HG03103 (cell line): ENCODE data around the gene MCF2L2.
A peak's percentile ranks its signal among the peaks of the same experiment; 100 is the strongest.

Experiments used
- ATAC-seq: cut with Tn5 transposase; IDR thresholded peaks from one replicate; pipeline ENCODE4 v1.9.1; 2021; ENCODE audit warnings: low read depth; ENCODE audit not compliant: unreplicated experiment

Gene MCF2L2

DNA sequence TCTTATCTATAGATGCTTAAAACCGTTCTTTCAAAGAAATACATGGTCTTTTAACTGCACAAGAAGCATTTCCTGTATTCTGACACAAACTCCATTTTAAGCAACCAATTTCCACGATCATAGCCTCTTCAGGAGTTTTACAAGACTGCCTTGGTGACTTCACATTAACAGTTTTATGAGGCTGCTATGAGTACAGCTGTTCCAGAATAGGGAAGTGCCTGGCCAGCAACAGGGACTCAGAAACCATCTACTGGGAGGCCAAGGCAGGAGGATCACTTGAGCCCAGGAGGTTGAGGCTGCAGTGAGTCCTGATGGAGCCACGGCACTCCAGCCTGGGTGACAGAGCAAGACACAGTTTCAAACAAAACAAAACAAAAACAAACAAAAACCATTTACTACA lies 96.9 kb downstream of the MCF2L2 start:
- ATAC-seq = no peak

DNA sequence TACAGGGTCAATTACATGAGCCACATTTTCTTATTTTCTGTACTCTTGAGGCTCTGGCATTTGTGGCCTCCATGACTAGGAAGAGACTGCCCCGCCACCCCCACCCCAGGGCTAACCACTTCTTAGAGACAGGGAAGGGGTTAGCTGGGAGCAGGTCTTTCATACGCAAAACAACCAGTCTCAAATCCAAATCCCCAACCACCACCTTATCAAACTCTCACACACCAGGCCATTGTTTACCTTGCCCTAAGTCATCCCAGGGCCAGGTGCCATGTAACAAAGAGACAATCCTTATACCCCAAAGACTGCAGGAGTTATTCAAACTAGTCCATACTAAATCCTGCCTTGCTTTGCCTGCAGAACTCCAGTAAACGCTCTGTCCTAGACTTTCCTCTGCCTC lies 97.5 kb downstream of the MCF2L2 start:
- ATAC-seq = no peak

DNA sequence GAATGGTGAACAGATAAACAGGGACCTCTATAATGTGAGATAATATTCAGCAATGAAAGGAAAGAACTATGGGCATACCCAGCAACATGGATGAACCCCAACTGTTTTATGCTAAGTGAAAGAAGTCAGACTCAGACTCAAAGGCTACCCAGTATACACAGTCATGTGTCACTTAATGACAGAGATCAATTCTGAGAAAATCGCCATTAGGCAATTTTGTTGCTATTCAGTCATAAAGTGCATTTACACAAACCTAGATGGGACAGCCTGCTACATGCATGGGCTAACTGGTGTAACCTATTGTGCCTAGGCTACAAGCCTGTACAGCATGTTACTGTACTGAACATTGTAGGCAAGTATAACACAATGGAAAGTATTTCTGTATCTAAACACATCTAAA lies 98.9 kb downstream of the MCF2L2 start:
- no peak for ATAC-seq

DNA sequence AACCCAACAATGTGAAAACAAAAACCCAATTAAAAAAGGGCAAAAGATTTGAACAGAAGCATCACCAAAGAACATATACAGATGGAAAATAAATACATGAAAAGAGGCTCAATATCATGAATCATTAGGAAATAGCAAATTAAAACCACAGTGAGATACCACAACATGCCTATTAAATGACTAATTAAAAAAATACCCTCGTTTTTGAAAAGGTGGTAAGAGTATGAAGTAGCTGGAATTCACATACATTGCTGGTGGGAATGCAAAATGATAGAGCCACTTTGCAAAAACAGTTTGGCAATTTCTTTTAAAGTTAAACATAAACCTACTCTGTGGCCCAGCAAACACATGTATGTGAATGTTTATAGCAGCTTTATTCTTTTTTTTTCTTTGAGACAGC lies 99.6 kb downstream of the MCF2L2 start:
- no peak for ATAC-seq

DNA sequence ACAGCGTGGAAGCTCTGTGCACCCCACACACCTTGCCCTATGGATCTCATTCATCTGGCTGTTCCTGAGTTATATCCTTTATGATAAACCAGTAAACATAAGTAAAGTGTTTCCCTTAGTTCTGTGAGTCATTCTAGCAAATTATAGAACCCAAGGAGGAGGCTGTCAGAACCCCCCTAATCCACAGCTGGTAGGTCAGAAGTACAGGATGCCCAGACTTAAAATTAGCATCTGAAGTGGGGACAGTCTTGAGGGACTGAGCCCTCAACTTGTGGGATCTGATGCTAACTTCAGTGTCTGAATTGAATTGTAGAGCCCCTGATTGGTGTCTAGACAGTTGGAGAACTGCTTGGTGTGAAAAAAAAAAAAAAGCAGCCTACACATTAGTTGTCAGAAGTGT lies 100.3 kb downstream of the MCF2L2 start:
- ATAC-seq = no peak

DNA sequence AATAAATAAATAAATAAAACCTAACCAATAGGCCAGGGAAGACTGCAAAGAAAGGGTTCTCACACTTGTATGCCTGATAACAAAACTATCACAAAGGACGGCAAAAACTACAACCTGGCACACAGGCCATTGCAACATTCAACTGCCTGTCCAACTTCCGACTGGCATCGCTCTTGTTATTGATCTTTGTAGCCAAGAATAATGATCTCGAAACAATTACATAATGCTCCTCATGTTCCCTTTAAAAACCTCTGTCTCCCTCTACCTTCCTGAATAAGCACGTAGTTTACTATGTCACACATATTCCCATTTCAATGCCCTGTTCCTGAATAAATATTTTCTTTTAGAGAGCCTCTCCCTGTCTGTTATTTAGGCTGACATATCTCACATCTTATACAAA lies 101.1 kb downstream of the MCF2L2 start:
- no peak for ATAC-seq

DNA sequence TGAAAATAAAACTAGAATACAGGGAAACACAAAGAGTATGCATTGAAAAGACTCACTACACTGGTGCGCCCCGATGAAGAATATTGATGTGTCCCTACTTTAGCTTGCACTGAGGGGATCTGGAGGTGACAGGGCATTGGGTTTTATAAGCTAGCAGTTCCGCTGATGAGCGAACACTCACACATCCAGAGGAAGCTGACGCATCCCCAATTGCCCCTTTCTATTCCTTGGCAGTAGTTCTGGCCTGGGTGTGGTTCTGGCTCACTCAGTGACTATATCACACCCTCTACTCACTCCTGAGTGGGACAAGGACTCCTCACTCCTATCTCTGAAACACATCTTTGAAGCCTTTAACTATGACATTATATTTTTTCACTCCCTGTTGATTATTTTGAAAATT lies 104.3 kb downstream of the MCF2L2 start:
- ATAC-seq = no peak

DNA sequence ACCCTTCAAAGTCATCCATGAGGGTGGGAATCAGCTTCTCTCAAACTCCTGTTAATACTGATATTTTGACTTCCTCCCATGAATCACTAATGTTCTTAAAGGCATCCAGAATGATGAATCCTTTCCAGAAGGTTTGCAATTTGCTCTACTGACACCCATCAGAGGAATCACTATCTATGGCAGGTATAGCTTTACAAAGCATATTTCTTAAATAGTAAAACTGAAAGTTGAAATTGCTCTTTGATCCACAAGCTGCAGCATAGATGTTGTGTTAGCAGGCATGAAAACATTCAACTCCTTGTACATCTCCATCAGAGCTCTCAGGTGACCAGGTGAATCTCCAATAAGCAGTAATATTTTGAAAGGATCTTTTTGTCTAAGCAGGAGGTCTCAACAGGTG lies 109.0 kb downstream of the MCF2L2 start:
- no peak for ATAC-seq

DNA sequence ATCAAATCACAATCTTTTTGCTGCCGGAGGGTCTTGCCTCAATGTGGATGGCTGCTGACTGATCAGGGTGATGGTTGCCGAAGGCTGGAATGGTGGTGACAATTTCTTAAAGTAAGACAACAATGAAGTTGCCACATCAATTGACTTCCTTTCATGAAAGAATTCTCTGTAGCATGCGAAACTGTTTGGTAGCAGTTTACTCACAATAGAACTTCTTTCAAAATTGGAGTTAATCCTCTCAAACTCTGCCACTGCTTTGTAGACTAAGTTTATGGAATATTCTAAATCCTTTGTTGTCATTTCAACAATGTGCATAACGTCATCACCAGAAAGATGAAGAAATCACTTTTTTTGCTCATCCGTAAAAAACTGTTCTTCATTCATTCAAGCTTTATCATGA lies 109.5 kb downstream of the MCF2L2 start:
- no peak for ATAC-seq

DNA sequence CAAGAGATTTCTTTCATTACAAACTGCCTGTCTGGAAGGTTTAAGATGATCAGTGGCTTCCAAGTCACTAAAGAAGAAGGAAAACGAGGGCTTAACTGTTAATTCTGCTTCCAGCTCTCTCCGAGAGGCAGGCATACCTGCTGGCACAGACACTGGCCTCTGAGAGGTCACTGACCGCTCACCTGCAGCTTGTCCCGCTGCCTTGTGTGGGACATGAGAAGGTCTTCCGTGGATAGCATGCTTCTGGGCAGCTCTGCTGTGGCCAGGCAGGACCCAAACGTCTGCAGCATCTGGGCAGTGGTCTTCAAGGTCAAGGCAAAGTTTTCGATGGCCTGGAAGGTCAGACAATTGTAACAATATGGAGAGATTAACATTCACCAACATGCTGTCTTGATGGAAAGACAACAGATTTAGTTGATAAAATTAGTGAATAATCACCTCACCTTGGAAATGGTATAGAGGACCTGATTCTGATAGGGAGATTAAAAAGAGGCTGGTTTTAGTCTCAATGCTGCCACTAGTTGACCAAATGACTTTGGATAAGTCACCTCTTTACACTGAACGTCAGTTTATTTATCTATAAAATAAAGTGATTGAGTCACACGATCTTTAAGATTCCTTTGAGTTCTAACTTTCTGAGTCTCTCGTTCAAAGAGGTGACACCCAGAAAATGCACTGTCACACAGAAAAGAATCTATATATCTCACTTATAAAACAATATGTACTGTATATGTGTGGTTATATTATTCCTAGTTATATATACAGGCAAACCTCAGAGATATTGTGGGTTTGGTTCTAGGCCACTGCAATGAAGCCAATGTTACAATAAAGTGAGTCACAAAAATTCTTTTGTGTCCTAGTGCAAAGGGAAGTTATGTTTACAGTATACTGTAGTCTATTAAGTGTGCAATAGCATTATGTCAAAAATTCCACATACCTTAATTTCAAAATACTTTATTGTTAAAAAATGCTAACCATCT lies 110.2 kb downstream of the MCF2L2 start:
- ATAC-seq = no peak

DNA sequence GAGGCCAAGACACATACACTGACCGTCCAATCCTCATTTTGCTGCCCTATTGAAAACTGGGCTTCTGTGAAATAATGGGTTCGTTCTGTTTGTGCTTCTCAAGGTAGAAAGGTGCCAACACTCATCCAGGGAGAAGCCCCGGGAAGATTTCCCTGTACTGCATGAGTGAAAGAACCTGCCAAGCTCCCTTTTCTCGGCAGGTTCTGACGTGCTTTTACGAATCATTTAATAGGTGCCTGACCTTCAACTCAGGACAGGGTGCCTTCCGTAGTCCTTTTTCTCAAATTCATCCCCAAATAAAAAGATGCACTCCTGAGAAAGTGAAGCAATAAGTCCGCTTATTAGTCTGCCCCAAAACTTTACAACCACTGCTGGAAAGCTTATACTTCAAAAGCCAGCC lies 111.1 kb downstream of the MCF2L2 start:
- no peak for ATAC-seq

DNA sequence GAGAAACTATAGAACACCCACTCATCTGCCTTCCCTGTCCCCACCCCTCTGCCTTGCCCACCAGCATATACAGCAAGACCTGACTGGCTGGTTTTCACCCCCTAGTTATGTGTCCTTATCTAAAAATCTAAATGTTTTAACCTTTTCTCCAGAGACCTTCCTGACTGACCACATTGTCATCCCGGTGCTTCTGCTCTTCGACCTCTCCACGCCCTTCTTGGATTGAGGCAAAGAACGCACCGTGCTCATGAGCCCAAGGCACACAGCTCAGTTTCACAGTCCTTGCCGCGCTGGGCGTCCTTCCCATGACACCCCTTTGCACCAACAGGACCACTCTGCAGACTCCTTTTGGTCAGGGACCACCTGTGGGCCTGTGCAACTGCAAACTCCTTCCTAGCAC lies 112.7 kb downstream of the MCF2L2 start:
- ATAC-seq = no peak

DNA sequence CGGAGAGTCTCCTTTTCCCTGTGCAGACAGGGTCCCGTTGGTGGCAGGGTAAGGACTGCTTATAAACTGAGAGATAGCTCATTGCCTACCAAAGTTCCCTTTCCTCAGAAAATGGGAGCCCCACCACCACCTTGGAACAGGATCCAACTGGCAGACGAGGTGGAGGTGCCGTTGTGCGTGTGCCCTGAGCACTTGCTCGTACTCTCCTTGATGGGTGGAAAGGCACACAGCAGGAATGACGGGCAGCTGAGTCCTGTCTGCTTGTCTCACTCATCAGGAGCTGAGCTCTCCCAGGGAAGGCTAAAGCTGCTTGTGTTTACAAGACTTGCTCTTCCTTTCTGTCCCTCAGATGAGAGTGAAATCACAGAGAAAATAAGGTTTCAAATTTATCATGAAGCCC lies 114.7 kb downstream of the MCF2L2 start:
- ATAC-seq = no peak

DNA sequence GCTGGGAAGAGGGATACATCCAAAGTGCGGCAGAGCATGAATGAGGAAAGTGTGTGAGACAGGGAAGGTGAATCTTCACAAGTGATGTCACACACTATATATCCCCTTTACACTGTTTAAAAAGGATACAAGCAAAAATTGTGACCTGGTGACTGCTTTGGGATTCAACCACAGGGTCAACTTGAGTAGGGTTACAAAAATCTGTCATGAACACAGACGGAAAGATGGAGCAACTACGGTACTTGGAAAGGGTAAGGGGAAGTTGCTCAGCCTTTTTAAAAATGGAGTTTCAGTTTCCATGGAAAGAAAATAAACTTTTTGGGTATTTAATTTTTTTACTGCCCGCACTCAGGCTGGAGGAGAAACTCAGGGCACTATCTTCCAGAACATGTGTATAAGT lies 115.1 kb downstream of the MCF2L2 start:
- ATAC-seq = no peak

DNA sequence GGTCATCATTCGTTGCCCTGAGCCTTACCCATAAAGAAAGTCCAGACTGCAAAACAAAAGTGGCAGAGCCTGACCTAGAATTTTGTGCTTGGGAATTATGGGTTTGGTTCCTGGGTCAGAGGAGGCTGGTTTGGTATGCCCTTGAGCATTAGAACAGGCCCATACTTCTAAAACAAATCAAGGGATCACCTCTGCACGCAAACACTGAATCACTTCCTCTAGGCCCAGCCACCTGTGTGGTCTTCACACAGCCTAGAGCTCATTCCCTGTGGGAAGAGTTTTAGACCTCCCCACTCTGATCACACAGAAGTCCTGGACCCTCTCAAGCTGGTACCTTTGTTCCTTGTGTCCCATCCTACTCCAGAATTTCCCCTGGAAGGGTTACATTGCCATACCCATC lies 116.0 kb downstream of the MCF2L2 start:
- ATAC-seq = no peak

DNA sequence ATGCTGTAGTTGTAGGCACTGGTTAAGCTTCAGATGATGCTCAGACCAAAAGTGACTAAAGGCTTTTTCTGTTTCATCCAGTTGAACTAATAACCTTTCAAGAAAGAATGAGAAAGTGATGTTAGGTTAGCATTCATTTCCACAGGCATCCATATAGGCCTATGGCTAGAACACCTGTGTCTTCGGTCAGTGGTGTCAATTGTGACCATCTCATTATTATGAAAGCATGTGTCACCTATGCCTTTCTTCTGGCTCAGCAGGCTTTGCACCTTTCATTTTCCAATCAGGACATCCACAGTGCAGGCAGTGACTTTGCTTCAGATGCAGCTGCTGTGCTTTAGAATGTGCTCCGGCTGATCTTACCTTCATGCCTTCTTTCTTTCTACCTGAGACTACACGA lies 117.5 kb downstream of the MCF2L2 start:
- ATAC-seq = no peak

DNA sequence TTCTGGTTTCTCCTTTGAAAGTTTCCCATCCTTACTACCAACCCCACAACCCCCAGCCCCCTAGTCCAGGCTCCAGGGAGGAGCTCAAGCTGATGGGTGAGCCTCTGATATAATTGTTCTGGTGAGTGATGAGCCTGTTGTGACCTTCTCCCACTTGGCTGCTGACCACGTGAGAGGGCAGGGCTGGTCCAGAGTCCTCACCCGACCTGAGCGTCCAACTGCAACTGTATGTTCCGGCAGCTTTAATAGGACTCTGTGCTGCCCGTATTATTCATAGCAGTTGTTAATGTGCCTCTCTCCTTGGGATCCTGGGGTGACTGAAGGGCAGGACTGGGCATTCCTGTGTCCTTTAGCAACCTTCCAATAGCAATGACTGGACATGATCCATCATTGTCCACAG lies 119.1 kb downstream of the MCF2L2 start:
- no peak for ATAC-seq

DNA sequence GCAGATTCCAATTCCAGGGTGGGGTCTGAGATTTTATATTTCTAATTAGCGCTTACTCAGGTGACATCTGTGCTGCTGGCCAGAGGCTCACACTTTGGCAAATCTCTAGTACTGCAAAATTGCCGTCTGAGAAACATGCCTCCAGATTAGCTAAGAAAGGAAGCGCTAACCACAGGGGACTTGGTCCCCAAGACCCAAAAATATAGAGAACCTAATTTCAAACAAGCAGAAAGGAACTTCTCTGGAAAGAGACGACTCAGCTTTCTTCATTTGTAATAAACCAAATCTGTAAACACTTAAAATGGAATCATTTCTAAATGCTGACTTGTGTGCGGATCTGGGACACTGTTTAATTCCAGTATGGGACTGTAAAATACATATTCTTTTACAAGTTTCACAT lies 119.7 kb downstream of the MCF2L2 start:
- no peak for ATAC-seq

DNA sequence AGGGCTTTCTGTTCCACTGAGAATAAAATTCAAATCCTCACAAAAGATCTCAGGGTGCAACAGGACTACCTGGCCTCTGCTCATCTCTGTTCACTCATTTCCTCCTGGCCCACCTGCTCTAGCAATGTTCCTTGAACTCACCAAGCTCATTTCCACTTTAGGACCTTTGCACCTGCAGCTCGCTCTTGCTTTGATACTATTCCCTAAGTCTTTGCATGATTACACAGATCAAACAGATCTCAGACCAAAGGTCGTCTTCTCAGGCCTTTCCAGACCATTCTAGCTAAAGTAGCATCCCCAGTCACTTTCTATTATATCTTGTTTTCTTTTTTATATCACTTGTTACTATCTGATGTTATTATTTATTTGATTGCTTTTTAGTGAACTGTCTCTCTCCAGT lies 120.7 kb downstream of the MCF2L2 start:
- ATAC-seq = no peak

DNA sequence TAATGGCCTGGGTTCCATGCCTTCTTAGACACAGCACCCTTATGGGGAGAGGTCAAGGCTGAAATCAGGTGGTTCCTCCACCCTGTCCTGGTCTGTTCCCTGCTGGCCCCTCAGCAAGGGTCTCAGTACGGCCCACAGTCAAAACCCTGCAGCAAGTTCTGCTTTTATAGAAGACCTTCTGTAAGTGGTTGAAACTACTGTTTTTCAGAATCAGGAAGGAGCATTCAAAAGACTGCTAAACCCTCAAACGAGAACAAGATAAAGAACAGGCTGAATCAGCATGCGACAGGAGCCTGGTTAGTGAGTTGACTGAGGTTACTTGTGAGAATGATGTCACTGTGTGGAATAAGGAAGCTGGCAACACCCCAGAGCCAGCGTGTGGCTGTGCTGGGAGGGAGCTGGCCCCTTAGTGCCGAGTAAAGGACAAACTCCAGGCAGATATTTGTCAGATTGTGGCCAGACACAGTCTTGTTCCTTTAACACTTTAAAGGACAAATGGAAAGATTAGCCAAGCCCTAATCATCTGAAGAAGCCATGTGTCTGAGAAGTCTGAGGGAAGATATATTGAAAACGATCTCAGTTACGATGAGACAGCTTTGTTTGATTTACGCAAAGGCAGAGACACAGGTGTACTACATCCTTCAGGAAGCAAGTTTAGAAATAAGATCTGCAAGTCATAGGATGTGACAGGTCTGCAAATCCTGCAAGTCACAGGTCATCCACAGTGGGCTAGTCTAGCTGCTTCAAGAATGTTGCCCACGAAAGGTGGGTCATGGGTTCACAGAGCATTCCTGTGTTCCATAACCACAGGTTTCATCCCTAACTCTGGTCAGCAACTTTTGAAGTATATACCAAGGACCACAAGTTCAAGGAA lies 121.4 kb downstream of the MCF2L2 start:
- peak; percentile 89 for ATAC-seq

DNA sequence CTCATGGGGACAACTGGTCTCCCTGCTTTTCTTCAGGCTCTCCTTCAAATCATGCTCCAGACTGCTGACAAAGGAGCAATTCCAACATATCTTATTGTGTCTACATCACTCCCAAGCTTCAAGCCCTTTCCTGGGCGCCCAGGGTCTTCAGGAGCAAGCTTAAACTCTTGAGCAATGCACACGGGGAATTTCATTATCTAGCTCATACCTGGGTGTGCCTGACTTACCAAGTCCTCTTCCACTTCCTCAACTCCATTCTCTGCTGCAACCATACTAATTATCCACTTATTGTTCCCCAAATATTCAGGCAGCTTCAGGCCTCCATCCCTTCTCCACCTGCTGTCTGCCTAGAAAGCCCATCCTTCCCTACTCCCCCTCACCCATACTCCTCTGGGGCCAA lies 124.7 kb downstream of the MCF2L2 start:
- no peak for ATAC-seq
